ENCODE results near the gene MATN1. TPM values are rescaled to one million over a fixed set of nuclear protein-coding genes. Genes with fewer than 3 reads are reported as not detected.

MATN1 gene
- polyA plus RNA-seq, 4 donors, result 0.13 to 0.24 (median 0.18) TPM

DNA sequence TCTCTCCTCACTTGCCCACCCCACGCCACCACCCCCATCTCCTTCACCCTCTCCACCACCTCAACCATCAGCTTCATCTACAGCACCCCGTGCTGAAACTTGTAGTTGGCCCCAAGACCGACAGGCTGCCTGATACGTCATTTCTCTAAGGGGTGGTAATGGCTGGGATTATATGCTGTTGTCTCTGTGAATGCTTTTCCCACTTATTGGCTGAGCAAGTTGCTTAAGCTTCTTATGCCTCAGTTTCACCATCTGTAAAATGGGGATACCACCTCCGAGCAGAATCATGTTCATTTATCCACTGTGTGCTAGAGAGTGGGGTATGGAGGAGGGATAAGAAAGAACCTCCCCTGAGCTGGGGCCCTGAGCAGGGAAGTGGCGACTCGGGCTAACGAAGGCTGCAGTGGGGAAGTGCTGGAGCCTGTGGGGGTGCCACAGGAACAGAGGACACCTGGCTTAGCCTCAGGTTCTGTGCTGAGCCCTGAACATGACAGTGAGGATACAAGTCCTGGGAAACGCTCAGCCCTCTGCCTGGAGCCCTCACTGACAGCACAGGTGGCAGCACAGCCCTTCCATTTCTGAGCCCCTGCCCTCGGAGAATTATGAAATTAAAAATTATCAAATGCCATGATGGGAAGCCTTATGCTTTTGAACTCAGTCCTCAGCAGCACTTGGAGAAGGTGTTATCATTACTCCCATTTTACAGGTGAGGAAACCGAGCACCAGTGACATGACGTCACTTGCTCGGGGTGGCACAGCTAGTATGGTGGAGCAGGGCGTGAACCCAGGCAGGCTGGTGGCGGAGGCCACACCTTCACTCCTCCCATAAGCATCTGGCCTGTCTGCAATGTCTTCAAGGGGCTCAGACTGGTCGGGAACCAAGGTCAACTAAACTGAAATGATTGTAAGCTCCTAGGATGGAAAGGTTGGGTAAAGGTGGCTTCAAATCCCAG, 2.8 kb downstream of the MATN1 start:
- no peak for DNase-seq (ENCODE audit: low read depth in 4 of 4, low spot score in 3 of 4)

DNA sequence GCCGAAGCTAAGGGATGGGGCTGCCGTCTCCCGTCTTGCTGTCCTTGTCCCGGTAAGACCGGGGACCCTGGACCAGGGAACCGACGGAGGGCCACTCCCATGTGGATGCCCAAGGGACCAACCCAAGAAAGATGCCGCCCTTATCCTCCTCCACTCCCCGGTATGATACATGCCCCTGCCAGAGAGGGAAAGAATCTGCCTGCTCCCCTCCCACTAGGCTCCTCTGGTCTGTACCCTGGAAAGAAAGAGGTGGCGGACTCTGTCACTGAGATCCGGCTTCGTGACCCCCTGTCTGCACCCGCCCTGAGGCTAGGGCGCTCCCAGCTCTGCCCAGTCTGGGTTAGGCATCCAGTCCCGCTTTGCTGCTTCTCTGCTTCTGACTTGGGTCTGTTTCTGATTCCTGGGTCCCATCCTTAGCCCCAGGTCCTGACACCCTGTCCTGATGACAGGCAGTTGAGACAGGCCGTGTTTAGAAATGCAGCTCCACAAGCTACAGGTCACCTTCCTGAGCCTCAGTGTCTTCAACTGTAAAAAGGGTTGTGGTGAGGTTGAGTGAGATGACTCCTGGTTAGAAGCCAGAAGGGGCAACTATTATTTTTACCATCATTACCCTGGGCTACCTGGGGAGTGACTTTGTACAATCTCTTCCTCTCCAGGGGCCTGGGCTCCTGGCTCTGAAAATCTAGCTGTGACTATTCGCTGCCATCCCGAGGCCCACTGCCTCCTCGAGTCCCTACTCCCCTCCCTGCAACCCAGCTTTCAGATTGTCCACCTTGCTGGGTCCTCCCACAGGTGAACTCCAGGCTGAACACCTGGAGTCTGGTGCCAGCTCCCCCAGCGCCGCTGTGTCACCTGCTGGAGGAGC, 3.7 kb downstream of the MATN1 start:
- DNase-seq (ENCODE audit: low read depth in 4 of 4, low spot score in 3 of 4), result peak in 2 of 4 donors; percentile 73 to 77

DNA sequence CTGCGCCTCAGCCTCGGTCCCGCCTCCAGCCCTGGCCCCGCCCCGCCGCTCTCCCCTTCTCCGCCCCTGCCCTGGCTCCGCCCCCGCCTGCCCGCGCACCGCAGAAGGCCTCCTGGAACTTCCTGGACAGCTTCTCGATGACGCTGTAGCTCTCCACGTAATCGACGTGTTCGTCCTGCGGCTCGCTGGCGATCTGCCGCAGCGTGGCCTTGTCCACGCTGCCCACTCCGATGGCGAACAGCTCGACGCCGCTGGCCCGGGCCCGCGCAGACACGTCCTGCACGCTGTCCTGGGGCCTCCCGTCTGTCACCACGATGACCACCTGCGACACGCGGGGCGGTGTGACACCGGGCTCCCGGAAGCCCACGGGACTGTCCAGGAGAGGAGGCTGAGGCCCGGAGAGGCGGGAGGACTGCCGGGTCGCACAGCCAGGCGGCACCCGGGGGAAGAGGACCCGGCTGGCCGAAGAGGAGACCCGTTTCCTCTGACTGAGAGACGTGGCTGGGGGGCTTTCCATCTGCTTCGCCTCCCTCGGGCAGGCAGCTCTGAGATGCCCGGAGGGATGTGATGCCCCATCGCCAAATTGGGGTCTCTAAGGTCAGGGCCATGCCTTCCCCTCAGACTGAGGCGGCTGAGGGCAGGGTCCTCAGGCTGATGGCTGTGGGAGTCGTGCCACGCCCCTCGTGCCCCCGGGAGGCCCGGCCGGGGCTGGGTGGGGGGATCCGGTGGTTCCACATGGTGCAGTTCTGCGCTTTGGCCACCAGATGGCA, 4.6 kb downstream of the MATN1 start:
- DNase-seq (ENCODE audit: low read depth in 4 of 4, low spot score in 3 of 4), result peak in 3 of 4 donors; percentile 84 to 86 (median 86)

DNA sequence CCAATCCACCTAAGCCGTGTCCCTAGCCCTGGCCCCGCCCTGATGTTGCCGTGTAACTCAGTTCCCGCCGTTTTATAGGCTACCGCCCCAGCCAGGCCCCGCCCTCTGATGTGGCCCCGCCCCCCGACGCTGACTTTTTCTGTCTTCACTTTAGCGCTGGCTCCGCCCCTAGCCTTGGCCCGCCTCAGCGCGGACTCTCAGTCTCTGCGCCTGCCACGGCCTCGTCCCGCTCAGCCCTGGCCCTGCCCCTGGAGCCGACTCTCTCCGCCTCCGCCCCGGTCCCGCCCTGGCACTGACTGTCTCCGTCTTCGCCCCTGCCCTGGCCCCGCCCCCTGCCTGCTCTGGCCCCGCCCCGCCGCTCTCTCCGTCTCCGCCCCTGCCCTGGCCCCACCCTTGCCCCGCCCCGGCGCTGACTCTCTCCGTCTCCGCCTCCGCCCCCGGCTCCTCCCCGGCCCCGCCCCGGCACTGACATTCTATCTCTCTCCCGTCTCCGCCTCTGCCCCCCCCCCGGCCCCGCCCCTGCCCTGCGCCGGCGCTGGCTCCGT, 5.2 kb downstream of the MATN1 start:
- peak; percentile 91 to 93 (median 92) for DNase-seq (ENCODE audit: low read depth in 4 of 4, low spot score in 3 of 4)

DNA sequence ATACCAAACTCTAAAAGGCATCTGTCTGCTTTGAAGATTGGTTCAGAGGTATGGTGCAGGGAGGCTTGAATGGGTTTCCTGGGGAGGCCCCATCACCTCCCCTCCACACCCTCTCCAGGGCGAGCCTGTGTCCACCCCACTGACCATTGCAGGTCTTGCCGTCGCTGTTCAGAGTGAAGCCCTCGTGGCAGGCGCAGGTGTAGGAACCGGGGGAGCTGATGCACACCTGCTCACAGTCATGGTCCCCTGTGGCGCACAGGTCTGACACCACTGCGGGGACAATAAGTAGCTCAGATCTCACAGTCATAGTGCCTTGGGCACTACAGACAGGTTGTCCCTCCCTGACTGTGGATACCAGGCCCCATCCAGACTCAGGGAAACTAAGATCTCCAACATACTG, 6.7 kb downstream of the MATN1 start:
- no peak for DNase-seq (ENCODE audit: low read depth in 4 of 4, low spot score in 3 of 4)

DNA sequence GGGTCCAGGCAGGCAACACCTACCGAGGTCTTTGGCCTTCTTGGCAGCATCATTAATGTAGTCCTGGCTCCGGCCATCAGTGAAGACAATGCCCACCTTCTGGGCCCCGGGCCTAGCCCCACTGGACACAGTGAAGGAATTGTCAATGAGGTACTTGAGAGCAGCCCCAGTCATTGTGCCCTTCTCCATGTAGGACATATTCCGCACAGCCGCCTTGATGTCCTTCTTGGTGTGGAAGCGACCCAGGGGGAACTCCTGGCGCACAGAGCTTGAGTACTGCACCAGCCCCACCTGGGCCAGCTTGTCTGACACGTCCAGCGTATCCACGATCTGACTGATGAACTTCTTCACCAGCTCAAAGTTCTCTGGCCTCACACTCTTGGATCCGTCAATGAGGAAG, 7.5 kb downstream of the MATN1 start:
- no peak for DNase-seq (ENCODE audit: low read depth in 4 of 4, low spot score in 3 of 4)

DNA sequence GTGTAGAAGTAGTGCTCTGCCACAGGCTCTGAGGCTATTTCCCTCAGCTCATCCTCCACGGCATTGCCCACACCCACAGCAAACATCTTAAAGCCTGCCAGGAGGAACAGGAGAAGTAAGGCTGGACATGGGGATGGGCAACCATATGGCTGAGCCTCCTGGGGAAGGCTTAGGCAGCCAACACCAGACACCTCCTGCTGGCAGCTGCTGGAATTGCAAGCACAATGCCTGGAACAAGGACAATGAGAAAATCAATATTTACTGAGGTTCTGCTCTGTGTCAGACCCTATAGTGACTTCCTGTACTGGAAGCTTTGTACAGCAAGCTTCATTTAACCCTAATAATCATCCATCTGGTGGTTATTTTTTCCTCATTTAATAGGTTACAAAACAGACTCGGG, 8.2 kb downstream of the MATN1 start:
- DNase-seq (ENCODE audit: low read depth in 4 of 4, low spot score in 3 of 4), result no peak

DNA sequence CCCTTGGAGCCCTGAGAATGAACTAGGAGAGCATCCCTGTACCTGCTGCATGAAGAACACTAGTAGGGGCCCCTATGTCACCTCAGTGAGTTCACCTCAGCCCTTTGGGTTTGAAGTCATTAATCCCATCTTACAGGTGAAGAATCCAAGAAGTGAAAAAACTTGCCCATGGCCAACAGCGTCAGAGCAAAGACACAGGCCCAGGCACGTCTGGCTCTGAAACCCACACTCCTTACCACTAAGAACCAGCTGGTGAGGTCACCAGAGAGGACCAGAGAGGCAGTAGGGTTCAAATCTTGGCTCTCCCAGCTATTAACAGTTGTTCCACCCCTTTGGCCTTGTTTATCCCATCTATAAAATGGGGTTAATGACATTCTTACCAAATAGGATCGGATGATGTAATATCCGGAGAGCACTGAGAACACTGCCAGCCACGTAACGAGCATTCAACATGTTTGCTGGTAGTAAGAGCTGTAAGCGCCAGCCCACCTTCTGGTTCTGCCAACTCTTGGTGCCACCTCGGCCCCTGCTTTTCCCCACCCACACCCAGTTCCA, 8.8 kb downstream of the MATN1 start:
- DNase-seq (ENCODE audit: low read depth in 4 of 4, low spot score in 3 of 4), result no peak

DNA sequence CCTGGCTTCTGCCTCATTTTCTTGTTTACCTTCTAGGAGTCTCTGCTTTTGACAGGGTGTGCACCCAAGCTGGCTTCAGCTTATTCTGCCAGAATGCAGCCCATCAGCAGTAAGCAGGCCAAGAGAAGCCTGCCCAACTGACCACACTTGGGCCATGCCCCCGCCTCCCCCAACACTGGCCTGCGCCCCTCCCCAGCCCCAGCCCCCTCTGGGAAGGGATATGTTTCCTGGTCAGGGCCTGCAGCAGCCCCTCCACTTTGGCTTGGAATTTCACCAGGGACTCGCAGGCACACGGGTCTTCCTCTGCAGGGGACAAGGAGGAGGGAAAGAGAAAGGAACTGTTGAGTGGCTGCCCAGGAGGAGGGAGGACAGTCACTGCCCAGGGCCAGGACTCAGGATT, 9.4 kb downstream of the MATN1 start:
- DNase-seq (ENCODE audit: low read depth in 4 of 4, low spot score in 3 of 4), result no peak

DNA sequence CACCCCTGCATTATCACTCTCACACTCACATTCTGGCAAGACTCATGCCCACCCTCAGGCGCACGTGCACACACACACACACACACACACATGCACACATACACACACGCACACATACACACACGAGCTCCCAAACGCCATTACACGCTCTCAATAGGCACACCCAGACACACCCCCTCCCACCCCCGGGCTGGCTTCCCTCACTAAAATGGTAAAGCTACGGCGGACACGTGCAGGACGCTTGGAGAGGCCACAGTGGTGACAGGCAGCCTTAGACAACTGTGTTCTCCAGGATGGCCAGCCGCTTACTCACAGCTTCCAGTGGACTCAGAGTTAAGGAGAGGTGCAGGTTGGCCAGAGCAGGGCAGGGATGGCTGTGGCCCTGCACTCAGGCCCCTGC, 10.1 kb downstream of the MATN1 start:
- DNase-seq (ENCODE audit: low read depth in 4 of 4, low spot score in 3 of 4), result no peak

DNA sequence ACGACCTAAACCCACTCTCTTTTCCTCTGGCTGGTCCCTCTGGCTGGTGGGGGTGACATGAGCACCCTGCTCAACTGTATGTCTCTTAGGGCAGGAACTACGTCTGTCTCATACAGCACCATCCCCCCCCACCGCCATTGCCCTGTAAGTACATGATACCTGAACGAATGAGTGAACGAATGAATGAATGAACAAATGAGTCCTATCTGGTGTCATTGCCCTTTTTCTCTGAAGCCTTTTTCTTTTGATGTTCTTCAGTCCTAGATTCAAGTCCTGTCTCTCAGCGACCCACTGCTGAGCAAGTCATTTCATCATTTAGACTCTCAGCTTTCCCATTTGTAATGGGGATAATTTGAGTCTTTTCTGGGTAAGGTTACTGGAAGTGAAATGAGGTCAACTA, 10.8 kb downstream of the MATN1 start:
- no peak for DNase-seq (ENCODE audit: low read depth in 4 of 4, low spot score in 3 of 4)

DNA sequence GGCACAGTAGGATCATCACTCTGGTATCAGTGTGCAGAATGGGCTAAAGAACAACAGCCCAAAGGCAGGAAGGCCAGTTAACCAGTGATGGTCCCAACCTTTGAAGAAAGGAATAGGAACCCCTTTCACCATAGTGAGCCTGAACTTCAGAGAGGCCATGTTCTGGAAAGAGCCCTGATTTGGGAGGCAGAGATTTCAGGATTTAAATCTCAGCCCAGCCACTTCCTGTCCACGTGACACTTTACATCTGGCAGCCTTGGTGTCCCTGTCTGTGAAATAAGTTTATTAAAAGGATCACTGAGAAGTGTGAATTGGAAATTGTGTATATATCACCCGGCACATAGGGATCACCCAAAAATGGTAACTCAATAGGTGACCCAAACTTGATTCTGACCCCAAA, 13.0 kb downstream of the MATN1 start:
- no peak for DNase-seq (ENCODE audit: low read depth in 4 of 4, low spot score in 3 of 4)

DNA sequence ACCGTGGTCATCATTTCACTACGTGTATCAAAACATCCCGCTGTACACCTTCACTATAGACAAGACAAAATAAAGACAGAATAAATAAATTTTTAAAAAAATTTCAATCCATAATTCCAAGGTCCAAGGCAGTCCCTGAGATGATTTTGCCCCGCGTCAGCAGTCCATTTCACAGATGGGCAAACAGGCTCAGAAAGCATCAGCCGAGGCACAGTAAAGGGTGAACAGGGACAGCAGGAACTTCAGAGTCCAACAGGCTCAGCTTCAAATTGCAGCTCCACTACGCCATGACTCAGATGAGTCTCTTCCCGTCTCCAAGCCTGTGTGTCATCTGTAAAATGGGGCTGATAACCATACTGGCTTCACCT, 15.0 kb downstream of the MATN1 start:
- DNase-seq (ENCODE audit: low read depth in 4 of 4, low spot score in 3 of 4), result no peak

DNA sequence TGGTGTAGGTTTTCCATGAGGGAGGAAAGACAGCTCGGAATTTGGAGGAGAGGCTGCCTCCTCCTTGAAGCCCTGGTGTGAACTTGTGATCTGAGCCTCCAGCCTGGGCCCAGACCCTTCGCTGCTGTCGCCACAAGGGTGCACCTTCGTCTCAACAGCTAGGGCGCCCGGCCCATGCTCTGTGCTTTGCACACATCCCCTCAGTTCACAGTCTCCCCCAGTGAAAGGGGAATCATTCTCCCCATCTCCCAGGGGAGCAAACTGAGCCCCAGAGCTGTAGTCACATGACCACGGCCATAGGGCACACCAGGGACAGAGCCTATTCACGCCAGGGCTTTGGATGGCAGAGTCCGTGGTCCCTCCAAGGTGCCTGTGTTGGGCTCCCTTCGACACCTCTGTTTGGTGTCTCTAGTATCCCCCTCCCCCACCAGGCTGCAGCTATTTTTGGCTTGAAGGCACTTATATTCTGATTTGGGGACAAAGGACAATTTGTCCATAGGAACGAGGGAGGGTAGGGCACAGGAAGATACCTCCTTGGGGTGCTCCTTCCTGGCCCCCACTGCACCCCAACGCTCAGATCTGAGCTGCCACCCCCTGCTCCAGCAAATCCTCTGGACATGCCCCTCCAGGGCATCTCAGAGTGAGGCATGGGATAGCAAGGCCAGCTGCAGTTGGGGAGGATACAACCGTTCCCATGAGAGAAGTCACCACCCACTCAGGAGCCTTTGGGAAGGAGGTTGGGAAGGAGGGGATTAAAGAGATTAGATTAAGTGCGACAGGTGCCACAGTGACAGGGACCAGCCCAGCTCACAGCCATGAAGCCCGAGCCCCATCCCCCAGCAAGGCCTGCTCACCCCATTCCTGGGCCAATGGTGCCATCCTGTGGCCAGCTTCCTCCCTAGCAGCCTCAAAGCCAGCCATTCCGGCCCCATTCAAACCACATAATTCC, 15.7 kb downstream of the MATN1 start:
- DNase-seq (ENCODE audit: low read depth in 4 of 4, low spot score in 3 of 4), result peak; percentile 38 to 54 (median 45)

DNA sequence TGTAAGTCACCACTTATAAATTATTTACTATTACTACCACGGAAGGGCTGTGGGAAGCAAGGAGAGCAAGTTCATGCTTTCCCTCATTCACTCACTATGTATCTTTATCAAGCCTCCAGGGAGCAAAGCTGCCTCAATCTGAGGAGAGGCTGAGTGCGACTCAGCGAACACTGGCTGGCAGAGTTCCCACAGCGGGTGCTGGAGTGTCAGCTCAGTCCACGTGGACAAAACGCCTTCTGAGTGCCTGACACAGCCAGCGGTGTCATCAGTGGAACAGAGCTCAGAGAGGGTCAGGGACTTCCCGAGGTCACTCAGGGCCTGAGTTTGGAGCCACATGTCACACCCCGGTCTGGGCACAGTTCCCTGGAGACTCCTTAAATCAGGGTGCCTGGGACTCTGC, 16.9 kb downstream of the MATN1 start:
- no peak for DNase-seq (ENCODE audit: low read depth in 4 of 4, low spot score in 3 of 4)

DNA sequence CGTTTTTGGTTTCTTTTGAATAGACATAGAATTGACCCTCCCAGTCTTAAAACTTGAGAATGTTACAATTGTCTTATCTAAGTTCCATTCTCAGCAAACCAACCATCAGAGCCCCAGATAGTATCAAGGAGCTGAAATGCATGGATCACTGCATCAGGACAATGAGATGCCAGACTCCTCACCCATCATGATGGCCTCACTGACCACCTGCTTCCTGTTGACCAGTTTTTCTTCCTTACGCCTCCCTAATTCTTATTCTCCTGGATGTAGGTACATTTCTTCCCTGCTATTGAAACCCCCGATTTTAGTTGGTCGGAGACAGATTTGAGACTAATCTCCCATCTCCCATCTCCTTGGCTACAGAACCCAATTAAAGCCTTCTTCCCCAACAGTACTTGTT, 17.7 kb downstream of the MATN1 start:
- DNase-seq (ENCODE audit: low read depth in 4 of 4, low spot score in 3 of 4), result no peak

DNA sequence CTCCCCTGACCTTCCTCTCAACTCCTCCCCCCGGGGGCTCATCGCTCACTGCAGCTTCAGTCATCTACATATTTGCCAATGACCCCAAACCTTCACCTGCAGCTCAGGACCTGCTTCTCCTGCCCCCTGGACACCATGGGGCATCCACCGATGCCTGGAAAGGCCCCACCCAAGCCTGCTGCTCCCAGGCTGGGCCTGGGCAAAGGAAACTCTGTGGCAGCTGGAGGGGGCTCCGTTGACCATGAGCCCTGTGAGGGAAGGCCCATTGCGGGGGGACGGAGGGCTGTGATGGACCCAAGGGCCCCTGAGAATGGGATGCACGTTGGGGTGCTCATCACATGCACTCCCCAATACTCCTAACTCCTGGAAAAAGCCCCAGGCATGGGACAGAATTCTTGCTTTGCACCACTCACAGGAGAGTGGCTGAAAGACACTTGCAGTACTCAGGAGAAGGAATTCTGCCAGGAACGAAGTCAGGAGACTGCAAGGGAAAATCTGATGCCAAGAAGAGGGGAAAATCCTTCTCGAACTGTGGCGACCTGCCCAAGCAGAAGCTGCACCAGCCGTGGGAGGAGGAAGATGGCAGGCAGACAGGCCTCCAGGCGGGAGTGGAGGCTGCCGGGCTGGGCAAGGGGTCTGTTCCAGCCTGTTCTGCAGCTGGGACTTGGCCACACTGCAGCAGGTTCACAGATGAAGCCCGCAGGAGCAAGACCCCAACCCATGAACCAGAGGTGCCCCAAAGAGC, 18.4 kb downstream of the MATN1 start:
- no peak for DNase-seq (ENCODE audit: low read depth in 4 of 4, low spot score in 3 of 4)

DNA sequence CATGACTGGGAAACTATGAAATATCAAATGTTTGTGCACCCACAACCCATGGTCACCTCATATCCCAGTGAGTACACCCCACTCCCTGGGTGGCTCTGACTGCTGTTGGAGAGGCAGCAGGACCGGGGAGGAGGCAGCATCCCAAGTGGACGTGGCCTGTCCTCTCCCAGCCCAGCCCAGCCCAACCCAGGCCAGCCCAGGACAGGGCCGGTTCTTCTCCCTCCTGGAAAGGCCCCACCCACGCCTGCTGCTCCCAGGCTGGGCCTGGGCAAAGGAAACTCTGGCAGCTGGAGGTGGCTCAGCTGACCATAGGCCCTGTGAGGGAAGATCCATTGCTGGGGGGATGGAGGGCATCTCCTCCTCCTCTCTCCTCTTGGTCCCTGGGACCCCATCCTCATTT, 19.1 kb downstream of the MATN1 start:
- no peak for DNase-seq (ENCODE audit: low read depth in 4 of 4, low spot score in 3 of 4)

Measured in right renal pelvis (tissue), 4 donors.